IPS-18c (cell line): ENCODE data around the gene MYL11.
"Not testable (repeated sequence)": the region's sequence is repeated elsewhere in the genome, so short reads cannot be mapped to it uniquely, and the experiment has no call there.

Experiments used
- H3K4me3 ChIP-seq: 2 replicates; pipeline ENCODE4 v1.7.0; 2013; ENCODE audit warnings: low read depth, mild to moderate bottlenecking, low read length, moderate library complexity; ENCODE audit not compliant: insufficient read depth
- H3K9me3 ChIP-seq: one replicate; pipeline ENCODE4 v1.6.1; 2013; ENCODE audit warnings: mild to moderate bottlenecking, low read length, moderate library complexity; ENCODE audit not compliant: control insufficient read depth, insufficient read depth

MYL11 gene

DNA sequence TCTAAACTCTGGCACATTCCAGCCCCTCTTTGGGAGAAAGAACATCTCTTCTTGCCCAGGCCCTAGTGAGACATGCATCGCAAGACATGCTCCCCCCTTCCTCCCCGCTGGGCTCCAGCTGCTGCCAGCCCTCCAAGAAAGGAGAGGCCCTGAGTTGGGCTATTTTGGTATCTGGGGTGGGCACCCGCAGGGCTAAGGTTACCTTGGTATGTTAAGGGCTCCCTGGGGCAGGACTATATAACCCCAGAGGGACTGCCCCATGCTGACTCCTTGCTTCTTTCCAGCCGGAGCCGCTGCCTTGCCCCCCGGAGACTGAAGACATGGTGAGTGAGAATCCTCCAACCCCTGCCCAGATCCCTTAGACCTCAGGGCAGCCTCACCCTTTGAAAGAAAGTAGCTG is at the start of gene MYL11:
TSS of gene MYL11 (plus strand) at position 265 of the 400 bp plus-strand sequence. CDS start at position 321, 56 bp downstream.
- Histone ChIP-seq H3K4me3 (no peak within 1 kb of the TSS), H3K9me3 (no peaks in the 10 kb centered on the region)

DNA sequence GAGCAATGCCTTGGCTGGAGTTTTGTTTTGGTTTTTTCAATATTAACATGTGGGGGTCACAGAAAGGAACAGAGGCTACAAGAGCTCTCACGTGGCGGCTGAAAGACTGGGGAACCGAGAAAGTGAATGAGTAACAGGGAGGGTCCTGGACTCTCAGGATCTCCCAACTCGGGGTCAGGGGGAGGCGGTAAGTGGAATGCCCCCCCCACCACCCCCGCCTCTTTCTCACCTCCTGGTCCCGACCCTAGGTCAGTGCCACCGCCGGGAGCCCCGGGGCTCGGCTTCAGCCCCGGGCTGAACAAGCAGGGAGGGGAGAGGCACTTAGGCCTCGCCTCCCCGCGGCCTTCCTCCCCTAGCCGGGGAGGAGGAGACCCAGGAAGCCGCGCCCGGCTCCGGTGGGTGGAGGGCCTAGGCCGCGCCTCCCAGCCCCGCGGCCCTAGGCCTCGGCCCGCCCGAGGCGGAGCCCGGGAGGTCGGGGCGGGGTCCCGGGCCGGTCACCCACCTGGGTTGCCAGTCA is 40.1 kb upstream of the MYL11 start:
- peak overlapping the region; percentile 80 for H3K4me3 ChIP-seq

GRCh38 chr16:30335028-30335597 is 39.5 kb upstream of the MYL11 start:
- not testable (repeated sequence) for H3K9me3 ChIP-seq
- H3K4me3 ChIP-seq: peak overlapping the region; percentile 80

More for the DNA sequence above, 40.1 kb upstream of the MYL11 start:
- H3K9me3 ChIP-seq: not testable (repeated sequence)

- H3K9me3 ChIP-seq: no peaks in the 10 kb centered on the region
- no peak overlapping the region for H3K4me3 ChIP-seq
These were observed 38.8 kb upstream of the MYL11 start for GRCh38 chr16:30335598-30336474.

DNA sequence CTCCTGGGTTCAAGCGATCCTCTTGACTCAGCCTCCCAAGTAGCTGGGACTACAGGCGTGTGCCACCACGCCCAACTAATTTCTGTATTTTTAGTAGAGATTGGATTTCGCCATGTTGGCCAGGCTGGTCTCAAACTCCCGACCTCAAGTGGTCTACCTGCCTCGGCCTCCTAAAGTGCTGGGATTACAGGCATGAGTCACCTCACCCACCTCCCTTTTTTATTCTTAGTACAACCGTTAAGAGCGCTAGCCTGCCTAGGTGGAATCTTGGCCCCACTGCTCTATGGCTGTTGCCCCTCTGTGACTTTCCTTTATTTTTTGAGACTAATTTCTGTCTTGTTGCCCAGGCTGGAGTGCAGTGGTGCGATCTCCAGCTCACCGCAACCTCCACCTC is 36.6 kb upstream of the MYL11 start:
- H3K4me3 ChIP-seq, H3K9me3 ChIP-seq: not testable (repeated sequence)

- not testable (repeated sequence) for H3K4me3 ChIP-seq
These were observed 35.9 kb upstream of the MYL11 start for GRCh38 chr16:30338715-30339114.

GRCh38 chr16:30340621-30341020 is 34.0 kb upstream of the MYL11 start:
- Histone ChIP-seq H3K9me3 (no peaks in the 10 kb centered on the region), H3K4me3 (no peak overlapping the region)

More at GRCh38 chr16:30338715-30339114, 35.9 kb upstream of the MYL11 start:
- not testable (repeated sequence) for H3K9me3 ChIP-seq

DNA sequence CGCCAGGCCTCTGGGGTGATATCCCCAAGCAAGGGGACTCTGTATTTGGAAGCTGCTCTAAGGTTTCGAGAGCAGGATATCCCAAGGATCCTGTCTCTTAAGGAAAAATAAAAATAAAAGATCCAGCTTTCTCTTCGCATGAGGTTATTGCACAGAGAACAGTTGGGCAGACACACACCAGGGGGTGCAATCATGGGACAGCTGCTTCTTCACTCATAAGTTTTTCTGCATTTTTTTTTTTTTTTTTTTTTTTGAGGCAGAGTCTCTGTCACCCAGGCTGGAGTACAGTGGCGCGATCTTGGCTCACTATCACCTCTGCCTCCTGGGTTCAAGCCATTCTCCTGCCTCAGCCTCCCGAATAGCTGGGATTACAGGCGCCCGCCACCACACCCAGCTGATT is 32.6 kb upstream of the MYL11 start:
- not testable (repeated sequence) for H3K4me3 ChIP-seq, H3K9me3 ChIP-seq

DNA sequence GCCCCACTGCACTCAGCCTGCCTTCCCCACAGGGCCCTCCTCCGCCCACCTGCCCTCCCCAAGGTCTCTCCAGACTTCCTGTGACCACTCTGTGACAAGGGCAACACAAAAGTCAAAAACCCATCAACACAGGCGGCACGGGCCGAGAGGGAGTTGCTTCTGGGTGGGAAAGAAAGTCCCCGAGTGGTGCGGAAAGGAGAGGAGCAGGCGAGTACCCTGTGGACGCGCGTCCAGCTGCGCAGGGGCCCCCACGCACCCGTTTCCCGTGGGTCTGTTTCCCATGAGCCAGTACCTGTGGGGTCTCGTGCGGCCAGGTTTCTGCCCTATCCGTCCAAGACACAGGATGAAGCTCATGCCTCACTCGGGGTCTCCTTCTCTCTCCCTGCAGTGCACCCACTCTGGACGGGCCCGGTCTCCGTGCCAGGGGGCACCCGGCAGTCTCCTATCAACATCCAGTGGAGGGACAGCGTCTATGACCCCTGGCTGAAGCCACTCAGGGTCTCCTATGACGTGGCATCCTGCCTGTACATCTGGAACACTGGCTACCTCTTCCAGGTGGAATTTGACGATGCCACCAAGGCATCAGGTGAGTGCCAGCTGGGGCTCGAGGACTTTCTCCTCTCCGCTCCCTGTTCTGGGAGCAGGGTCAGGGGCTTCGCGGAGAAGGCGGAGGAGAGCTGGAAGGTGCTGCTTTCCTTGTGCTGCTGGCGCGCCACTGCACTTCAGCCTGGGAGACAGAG is 31.7 kb upstream of the MYL11 start:
- H3K9me3 ChIP-seq: no peaks in the 10 kb centered on the region
- no peak overlapping the region for H3K4me3 ChIP-seq

DNA sequence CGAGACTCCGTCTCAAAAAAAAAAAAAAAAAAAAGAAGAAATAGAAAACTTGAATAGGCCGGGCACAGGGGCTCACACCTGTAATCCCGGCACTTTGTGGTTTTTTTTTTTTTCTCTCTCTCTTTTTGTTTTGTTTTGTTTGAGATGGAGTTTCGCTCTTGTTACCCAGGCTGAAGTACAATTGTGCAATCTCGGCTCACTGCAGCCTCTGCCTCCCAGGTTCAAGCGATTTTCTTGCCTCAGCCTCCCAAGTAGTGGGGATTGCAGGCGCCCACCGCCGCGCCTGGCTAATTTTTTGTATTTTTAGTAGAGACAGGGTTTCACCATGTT is 31.1 kb upstream of the MYL11 start:
- H3K4me3 ChIP-seq, H3K9me3 ChIP-seq: not testable (repeated sequence)

DNA sequence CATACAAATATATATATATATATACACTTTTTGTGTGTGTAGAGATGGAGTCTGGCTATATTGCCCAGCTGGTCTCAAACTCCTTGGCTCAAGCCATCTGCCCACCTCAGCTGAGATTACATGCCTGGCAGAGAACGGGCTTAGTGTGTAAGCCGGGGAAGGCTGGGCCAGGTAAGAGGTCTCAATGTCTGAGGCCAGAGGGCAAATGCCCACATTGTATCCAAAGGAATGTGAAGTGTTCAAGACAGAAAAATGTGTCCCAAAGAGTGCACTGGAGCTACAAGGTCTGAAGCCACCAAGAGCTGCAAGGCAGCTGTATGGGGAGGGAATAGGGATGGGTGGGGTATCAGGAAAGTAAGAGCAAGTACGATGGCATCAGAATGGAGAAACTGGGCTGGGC is 28.3 kb upstream of the MYL11 start:
- H3K4me3 ChIP-seq: no peak overlapping the region
- no peaks in the 10 kb centered on the region for H3K9me3 ChIP-seq

DNA sequence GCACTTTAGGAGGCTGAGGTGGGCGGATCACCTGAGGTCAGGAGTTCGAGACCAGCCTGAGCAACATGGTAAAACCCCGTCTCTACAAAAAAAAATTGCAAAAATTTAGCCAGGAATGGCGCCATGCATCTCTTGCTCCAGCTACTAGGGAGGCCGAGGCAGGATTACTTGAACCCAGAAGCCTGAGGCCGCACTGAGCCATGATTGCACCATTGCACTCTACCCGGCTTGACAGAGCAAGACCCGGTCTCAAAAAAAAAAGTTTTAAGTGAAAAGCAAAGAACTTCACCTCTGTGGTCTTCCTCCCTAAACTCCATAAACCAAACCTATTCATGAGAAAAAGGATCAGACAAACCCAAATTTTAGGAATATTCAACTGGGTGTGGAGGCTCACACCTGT is 26.5 kb upstream of the MYL11 start:
- Histone ChIP-seq H3K4me3 (no peak overlapping the region), H3K9me3 (no peaks in the 10 kb centered on the region)

DNA sequence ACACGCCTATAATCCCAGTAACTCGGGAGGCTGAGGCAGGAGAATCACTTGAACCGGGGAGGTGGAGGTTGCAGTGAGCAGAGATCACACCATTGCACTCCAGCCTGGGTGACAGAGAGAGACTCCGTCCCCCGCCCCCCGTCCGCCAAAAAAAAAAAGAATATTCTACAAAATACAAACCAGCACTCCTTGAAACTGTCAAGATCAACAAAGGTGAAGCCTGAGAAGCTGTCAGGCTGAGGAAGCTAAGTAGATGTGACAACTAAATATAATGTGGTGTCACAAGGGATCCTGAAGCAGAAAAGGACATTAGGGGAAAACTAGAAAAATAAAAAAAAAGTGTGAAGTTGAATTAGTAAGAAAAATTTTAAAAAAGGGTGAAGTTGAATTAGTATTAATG is 25.7 kb upstream of the MYL11 start:
- Histone ChIP-seq H3K4me3 (no peak overlapping the region), H3K9me3 (no peaks in the 10 kb centered on the region)

- Histone ChIP-seq H3K4me3 (no peak overlapping the region), H3K9me3 (no peaks in the 10 kb centered on the region)
These were observed 24.9 kb upstream of the MYL11 start for GRCh38 chr16:30349675-30350074.

DNA sequence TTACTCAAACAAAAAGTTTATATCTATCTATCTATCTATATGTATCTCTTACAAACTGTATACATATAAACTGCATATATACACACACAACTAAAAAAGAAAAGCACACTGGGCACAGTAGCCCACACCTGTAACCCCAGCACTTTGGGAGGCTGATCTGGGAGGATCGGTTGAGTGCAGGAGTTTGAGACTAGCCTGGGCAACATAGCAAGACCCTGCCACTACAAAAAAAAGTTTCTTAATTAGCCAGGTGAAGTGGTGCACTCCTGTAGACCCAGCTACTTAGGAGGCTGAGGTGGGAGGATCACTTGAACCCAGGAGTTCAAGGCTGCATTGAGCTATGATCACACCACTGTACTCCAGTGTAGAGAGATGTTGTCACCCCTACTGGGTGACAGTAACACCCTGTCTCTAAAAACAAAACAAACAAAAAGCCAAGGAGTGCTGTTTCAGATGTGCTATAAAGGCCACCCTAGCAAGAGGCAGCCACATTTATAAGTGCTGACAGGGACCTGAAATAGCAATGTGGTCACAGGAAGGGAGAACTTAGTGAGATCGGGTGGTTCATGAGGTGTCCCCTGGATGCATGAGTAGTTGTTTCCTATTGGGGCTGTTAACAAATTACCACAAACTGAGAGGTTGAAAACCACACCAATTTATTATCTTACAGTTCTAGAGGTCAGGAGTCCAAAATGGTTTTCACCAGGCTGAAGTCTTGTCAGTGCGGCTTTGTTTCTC is 24.3 kb upstream of the MYL11 start:
- Histone ChIP-seq H3K9me3 (no peaks in the 10 kb centered on the region), H3K4me3 (no peak overlapping the region)

- Histone ChIP-seq H3K9me3 (no peaks in the 10 kb centered on the region), H3K4me3 (no peak overlapping the region)
These were observed 23.6 kb upstream of the MYL11 start for GRCh38 chr16:30351001-30351441.
